Trophoblast cell (in vitro differentiated cells and primary cell): ENCODE data around the gene PEPD.

Experiments
- DNase-seq, 2 donors: peaks; one replicate each; pipeline ENCODE4 v3.0.0-alpha.2; 2016
- H2AFZ ChIP-seq: 2 replicates; pipeline ENCODE4 v1.6.1; 2013; ENCODE audit warnings: low read length, moderate library complexity, mild to moderate bottlenecking; ENCODE audit not compliant: insufficient read depth, poor library complexity
- H2AK5ac ChIP-seq: 2 replicates; pipeline ENCODE4 v1.6.1; 2013; ENCODE audit warnings: mild to moderate bottlenecking, low read length
- H2BK120ac ChIP-seq: 2 replicates; pipeline ENCODE4 v1.6.1; 2013; ENCODE audit warnings: low read length, mild to moderate bottlenecking, moderate library complexity; ENCODE audit not compliant: insufficient read depth, poor library complexity
- H2BK12ac ChIP-seq: 2 replicates; pipeline ENCODE4 v1.6.1; 2013; ENCODE audit warnings: mild to moderate bottlenecking, low read length, moderate library complexity
- H2BK5ac ChIP-seq: 2 replicates; pipeline ENCODE4 v1.6.1; 2013; ENCODE audit warnings: low read length, low read depth, moderate library complexity, mild to moderate bottlenecking; ENCODE audit not compliant: poor library complexity
- H3K14ac ChIP-seq: 2 replicates; pipeline ENCODE4 v1.6.1; 2013; ENCODE audit warnings: mild to moderate bottlenecking, low read length
- H3K18ac ChIP-seq: 2 replicates; pipeline ENCODE4 v1.6.1; 2013; ENCODE audit warnings: mild to moderate bottlenecking, low read length
- H3K23ac ChIP-seq: 2 replicates; pipeline ENCODE4 v1.6.1; 2013; ENCODE audit warnings: low read length
- H3K27ac ChIP-seq: 2 replicates; pipeline ENCODE4 v1.5.1; 2013; ENCODE audit warnings: low read depth, mild to moderate bottlenecking, inconsistent platforms, low read length, moderate library complexity
- H3K27me3 ChIP-seq: 2 replicates; pipeline ENCODE4 v1.6.1; 2013; ENCODE audit warnings: inconsistent platforms, mild to moderate bottlenecking, low read length, moderate library complexity; ENCODE audit not compliant: insufficient read depth
- H3K36me3 ChIP-seq, 2 experiments: 1 replicate in 1 of 2; 2 replicates in 1 of 2; pipeline ENCODE4 v1.6.1; 2013; ENCODE audit warnings: low read length in 2 of 2, mild to moderate bottlenecking in 2 of 2, moderate library complexity in 1 of 2; ENCODE audit not compliant: insufficient read depth in 2 of 2, control insufficient read depth in 1 of 2
- H3K4ac ChIP-seq: 2 replicates; pipeline ENCODE4 v1.6.1; 2013; ENCODE audit warnings: low read depth, mild to moderate bottlenecking, low read length, moderate library complexity
- H3K4me1 ChIP-seq, 2 experiments: 1 replicate in 1 of 2; 2 replicates in 1 of 2; pipeline ENCODE4 v1.6.1; 2013; ENCODE audit warnings: low read length in 2 of 2, mild to moderate bottlenecking in 2 of 2, moderate library complexity in 1 of 2; ENCODE audit not compliant: insufficient read depth in 2 of 2, control insufficient read depth in 1 of 2
- H3K4me2 ChIP-seq: 2 replicates; pipeline ENCODE4 v1.6.1; 2013; ENCODE audit warnings: inconsistent platforms, mild to moderate bottlenecking, low read length, moderate library complexity
- H3K4me3 ChIP-seq: 2 replicates; pipeline ENCODE4 v1.5.1; 2013; ENCODE audit warnings: mild to moderate bottlenecking, low read depth, low read length, inconsistent platforms
- H3K79me1 ChIP-seq: one replicate; pipeline ENCODE4 v1.6.1; 2013; ENCODE audit warnings: low read length
- H3K79me2 ChIP-seq: 2 replicates; pipeline ENCODE4 v1.6.1; 2013; ENCODE audit warnings: low read length, mild to moderate bottlenecking; ENCODE audit not compliant: control insufficient read depth, insufficient read depth, poor library complexity
- H3K9ac ChIP-seq: 2 replicates; pipeline ENCODE4 v1.6.1; 2013; ENCODE audit warnings: mild to moderate bottlenecking, low read length
- H3K9me3 ChIP-seq: 2 replicates; pipeline ENCODE4 v1.6.1; 2013; ENCODE audit warnings: low read depth, mild to moderate bottlenecking, control low read depth, inconsistent platforms, low read length; ENCODE audit not compliant: insufficient read depth
- H4K12ac ChIP-seq: 2 replicates; pipeline ENCODE4 v1.6.1; 2013; ENCODE audit warnings: low read depth, mild to moderate bottlenecking, low read length, moderate library complexity
- H4K8ac ChIP-seq: 2 replicates; pipeline ENCODE4 v1.6.1; 2013; ENCODE audit warnings: low read depth, mild to moderate bottlenecking, low read length, moderate library complexity
- H4K91ac ChIP-seq: one replicate; pipeline ENCODE4 v1.6.1; 2013; ENCODE audit warnings: low read depth, mild to moderate bottlenecking, low read length, moderate library complexity
- WGBS: extraction: QIAGEN DNeasy Blood & Tissue Kit; methylation state at CpG from one replicate; pipeline ENCODE4 v1.1.7; 2013; ENCODE audit warnings: missing lambda C conversion rate; ENCODE audit not compliant: insufficient read length, insufficient coverage; ENCODE audit errors: extremely low coverage; 5-methylcytosine and 5-hydroxymethylcytosine counted together

The PEPD gene

DNA sequence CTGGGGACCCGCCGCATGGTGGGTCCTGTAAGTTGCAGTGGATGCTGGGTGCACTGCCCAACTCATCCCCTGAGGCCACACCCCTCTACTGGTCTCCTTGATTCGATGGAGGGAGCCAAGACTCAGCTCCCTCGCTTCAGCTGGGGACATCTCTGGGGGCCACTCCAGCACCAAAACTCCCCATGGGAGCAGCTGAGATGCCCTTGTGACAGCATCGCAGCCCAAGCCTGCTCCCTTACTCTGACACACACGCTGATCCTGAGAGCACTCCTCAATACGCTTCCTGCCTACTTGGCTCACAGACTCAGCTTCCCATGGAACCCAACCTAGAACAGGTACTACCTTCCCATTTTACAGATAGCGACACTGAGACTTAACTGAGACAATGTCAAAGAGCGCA, 56.2 kb downstream of the PEPD start:
- Histone ChIP-seq H2BK120ac (no peak overlapping the region), H3K9me3 (no peaks in the 10 kb centered on the region), H3K4ac (no peak overlapping the region), H3K79me1 (no peaks in the 10 kb centered on the region), H3K4me3 (no peak overlapping the region), H3K23ac (no peak overlapping the region), H2AK5ac (no peak overlapping the region), H3K9ac (no peak overlapping the region), H3K4me2 (no peak overlapping the region), H4K91ac (no peak overlapping the region), H4K8ac (no peak overlapping the region), H3K14ac (no peak overlapping the region), H2BK5ac (no peak overlapping the region), H2BK12ac (no peak overlapping the region), H4K12ac (no peak overlapping the region), H3K27ac (no peak overlapping the region), H3K36me3 (no peaks in the 10 kb centered on the region), H3K27me3 (no peaks in the 10 kb centered on the region), H3K18ac (no peak overlapping the region), H2AFZ (no peak overlapping the region), H3K4me1 (no peaks in the 10 kb centered on the region), H3K79me2 (no peaks in the 10 kb centered on the region)
- WGBS, result no CpG with 5 or more reads among the region's 9 CpGs
- DNase-seq, result no peak

DNA sequence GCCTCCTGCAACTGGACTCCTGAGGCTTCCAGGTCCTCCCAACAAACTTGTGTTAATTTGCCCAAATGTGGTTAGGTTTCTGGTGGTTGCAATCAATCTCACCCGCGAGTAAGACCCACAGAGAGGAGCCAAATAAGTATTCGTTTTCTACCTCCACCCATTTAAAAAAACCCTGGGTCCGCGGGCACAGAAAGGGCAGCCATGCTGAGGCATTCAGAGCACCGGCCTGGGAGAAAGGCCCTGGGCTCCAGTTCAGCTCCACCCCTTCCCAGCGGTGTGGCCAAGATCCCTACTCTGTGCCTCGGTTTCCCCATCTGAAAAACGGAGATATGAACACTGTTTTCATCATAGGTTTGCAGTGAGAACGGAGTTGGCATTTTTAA, 56.9 kb downstream of the PEPD start:
- no peak overlapping the region for H3K23ac ChIP-seq
- H3K4me1 ChIP-seq, result no peaks in the 10 kb centered on the region
- H4K12ac ChIP-seq, result no peak overlapping the region
- no peak overlapping the region for H3K27ac ChIP-seq
- no peak overlapping the region for H3K4me3 ChIP-seq
- no peaks in the 10 kb centered on the region for H3K27me3 ChIP-seq
- no peaks in the 10 kb centered on the region for H3K79me1 ChIP-seq
- no peak overlapping the region for H2AK5ac ChIP-seq
- no peak overlapping the region for H4K91ac ChIP-seq
- H2BK12ac ChIP-seq, result no peak overlapping the region
- H3K4ac ChIP-seq, result no peak overlapping the region
- no peak overlapping the region for H2AFZ ChIP-seq
- no CpG with 5 or more reads among the region's 10 CpGs for WGBS
- no peaks in the 10 kb centered on the region for H3K79me2 ChIP-seq
- no peak overlapping the region for H3K9ac ChIP-seq
- no peak overlapping the region for H3K4me2 ChIP-seq
- no peak overlapping the region for H3K18ac ChIP-seq
- no peak overlapping the region for H2BK120ac ChIP-seq
- no peak overlapping the region for H3K14ac ChIP-seq
- H2BK5ac ChIP-seq, result no peak overlapping the region
- no peaks in the 10 kb centered on the region for H3K9me3 ChIP-seq
- no peaks in the 10 kb centered on the region for H3K36me3 ChIP-seq
- DNase-seq, result no peak
- no peak overlapping the region for H4K8ac ChIP-seq

GRCh38 chr19:33464010-33464732, 57.4 kb downstream of the PEPD start:
- no peak overlapping the region for H2AK5ac ChIP-seq
- no peak overlapping the region for H3K9ac ChIP-seq
- H2AFZ ChIP-seq, result no peak overlapping the region
- H3K4me2 ChIP-seq, result no peak overlapping the region
- H3K9me3 ChIP-seq, result no peaks in the 10 kb centered on the region
- H3K18ac ChIP-seq, result no peak overlapping the region
- no peaks in the 10 kb centered on the region for H3K79me1 ChIP-seq
- H4K12ac ChIP-seq, result no peak overlapping the region
- H3K14ac ChIP-seq, result no peak overlapping the region
- H4K8ac ChIP-seq, result no peak overlapping the region
- H3K79me2 ChIP-seq, result no peaks in the 10 kb centered on the region
- no peaks in the 10 kb centered on the region for H3K27me3 ChIP-seq
- no peak overlapping the region for H2BK120ac ChIP-seq
- no peak overlapping the region for H3K4ac ChIP-seq
- no CpG with 5 or more reads among the region's 12 CpGs for WGBS
- no peak overlapping the region for H3K27ac ChIP-seq
- no peak overlapping the region for H2BK12ac ChIP-seq
- no peak overlapping the region for H2BK5ac ChIP-seq
- no peak for DNase-seq
- no peak overlapping the region for H3K23ac ChIP-seq
- no peaks in the 10 kb centered on the region for H3K36me3 ChIP-seq
- no peak overlapping the region for H4K91ac ChIP-seq
- H3K4me3 ChIP-seq, result no peak overlapping the region
- H3K4me1 ChIP-seq, result no peaks in the 10 kb centered on the region

DNA sequence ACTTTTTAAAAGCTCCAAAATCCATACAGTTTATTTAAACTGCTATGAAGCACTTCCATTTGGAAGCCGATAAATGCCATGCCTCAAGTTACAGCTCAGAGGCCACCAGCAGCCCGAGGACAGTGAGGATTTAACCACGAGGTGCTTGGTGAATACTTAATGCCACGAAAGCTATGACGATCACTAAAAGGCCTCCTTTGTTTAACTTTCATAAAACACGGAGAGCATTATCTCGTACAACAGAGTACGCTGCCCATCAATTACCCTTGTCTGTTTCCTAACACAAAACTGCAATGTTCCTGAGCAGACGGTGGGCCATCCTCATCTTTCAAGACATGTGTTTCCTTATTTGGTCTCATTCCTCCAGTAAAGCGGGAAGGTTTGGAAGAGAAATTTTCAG, 58.4 kb downstream of the PEPD start:
- DNase-seq, result no peak
- no peaks in the 10 kb centered on the region for H3K4me1 ChIP-seq
- H3K4me2 ChIP-seq, result no peak overlapping the region
- peaks cover 4% of the 10 kb centered on the region for H3K9me3 ChIP-seq
- H3K79me2 ChIP-seq, result no peaks in the 10 kb centered on the region
- no peak overlapping the region for H3K4ac ChIP-seq
- no peak overlapping the region for H3K9ac ChIP-seq
- H2AK5ac ChIP-seq, result no peak overlapping the region
- no peak overlapping the region for H3K4me3 ChIP-seq
- H2BK5ac ChIP-seq, result no peak overlapping the region
- H4K8ac ChIP-seq, result no peak overlapping the region
- H3K23ac ChIP-seq, result no peak overlapping the region
- H4K12ac ChIP-seq, result no peak overlapping the region
- no peak overlapping the region for H3K27ac ChIP-seq
- no peak overlapping the region for H2BK12ac ChIP-seq
- no peaks in the 10 kb centered on the region for H3K36me3 ChIP-seq
- no peak overlapping the region for H2AFZ ChIP-seq
- no peak overlapping the region for H3K14ac ChIP-seq
- H3K18ac ChIP-seq, result no peak overlapping the region
- H2BK120ac ChIP-seq, result no peak overlapping the region
- H3K79me1 ChIP-seq, result no peaks in the 10 kb centered on the region
- no CpG with 5 or more reads among the region's 10 CpGs for WGBS
- no peak overlapping the region for H4K91ac ChIP-seq
- H3K27me3 ChIP-seq, result no peaks in the 10 kb centered on the region
